ENCODE data around the gene LPA.
"Not testable (repeated sequence)": the region's sequence is repeated elsewhere in the genome, so short reads cannot be mapped to it uniquely, and the experiment has no call there.

Gene LPA

GRCh38 chr6:160691617-160692016 is 27.5 kb upstream of the LPA start:
- Histone ChIP-seq H3K9me3 (ENCODE audit: control insufficient read depth in 5 of 5, low read length in 5 of 5) (no peaks in the 10 kb centered on the region), H3K9ac (ENCODE audit: low read length in 5 of 5) (no peak overlapping the region), H3K36me3 (ENCODE audit: control insufficient read depth in 5 of 5, insufficient read depth in 5 of 5, low read length in 5 of 5) (no peaks in the 10 kb centered on the region), H3K27ac (ENCODE audit: low read depth, low read length) (no peak overlapping the region), H3K4me1 (ENCODE audit: control insufficient read depth in 5 of 5, insufficient read depth in 5 of 5, low read length in 5 of 5) (no peaks in the 10 kb centered on the region), H3K4me3 (ENCODE audit: low read depth in 1 of 5, low read length in 5 of 5) (no peak overlapping the region), H3K27me3 (ENCODE audit: control insufficient read depth in 5 of 5, insufficient read depth in 4 of 5, low read length in 5 of 5) (no peaks in the 10 kb centered on the region)

GRCh38 chr6:160690458-160690857 is 26.4 kb upstream of the LPA start:
- no peak overlapping the region for H3K9ac ChIP-seq (ENCODE audit: low read length in 5 of 5)
- H3K27me3 ChIP-seq (ENCODE audit: control insufficient read depth in 5 of 5, insufficient read depth in 4 of 5, low read length in 5 of 5), result no peaks in the 10 kb centered on the region
- H3K27ac ChIP-seq (ENCODE audit: low read depth, low read length), result no peak overlapping the region
- H3K4me3 ChIP-seq (ENCODE audit: low read depth in 1 of 5, low read length in 5 of 5), result no peak overlapping the region
- H3K36me3 ChIP-seq (ENCODE audit: control insufficient read depth in 5 of 5, insufficient read depth in 5 of 5, low read length in 5 of 5), result no peaks in the 10 kb centered on the region
- H3K4me1 ChIP-seq (ENCODE audit: control insufficient read depth in 5 of 5, insufficient read depth in 5 of 5, low read length in 5 of 5), result no peaks in the 10 kb centered on the region
- H3K9me3 ChIP-seq (ENCODE audit: control insufficient read depth in 5 of 5, low read length in 5 of 5), result no peaks in the 10 kb centered on the region

GRCh38 chr6:160685762-160686450 is 21.8 kb upstream of the LPA start:
- H3K9me3 ChIP-seq (ENCODE audit: control insufficient read depth in 5 of 5, low read length in 5 of 5), result no peaks in the 10 kb centered on the region
- no peaks in the 10 kb centered on the region for H3K36me3 ChIP-seq (ENCODE audit: control insufficient read depth in 5 of 5, insufficient read depth in 5 of 5, low read length in 5 of 5)
- H3K4me1 ChIP-seq (ENCODE audit: control insufficient read depth in 5 of 5, insufficient read depth in 5 of 5, low read length in 5 of 5), result no peaks in the 10 kb centered on the region
- no peak overlapping the region for H3K9ac ChIP-seq (ENCODE audit: low read length in 5 of 5)
- H3K27me3 ChIP-seq (ENCODE audit: control insufficient read depth in 5 of 5, insufficient read depth in 4 of 5, low read length in 5 of 5), result no peaks in the 10 kb centered on the region
- no peak overlapping the region for H3K27ac ChIP-seq (ENCODE audit: low read depth, low read length)
- no peak overlapping the region for H3K4me3 ChIP-seq (ENCODE audit: low read depth in 1 of 5, low read length in 5 of 5)

- H3K27ac ChIP-seq (ENCODE audit: low read depth, low read length); H3K9me3 ChIP-seq (ENCODE audit: control insufficient read depth in 5 of 5, low read length in 5 of 5); H3K4me1 ChIP-seq (ENCODE audit: control insufficient read depth in 5 of 5, insufficient read depth in 5 of 5, low read length in 5 of 5); H3K9ac ChIP-seq (ENCODE audit: low read length in 5 of 5); H3K4me3 ChIP-seq (ENCODE audit: low read depth in 1 of 5, low read length in 5 of 5); H3K36me3 ChIP-seq (ENCODE audit: control insufficient read depth in 5 of 5, insufficient read depth in 5 of 5, low read length in 5 of 5); H3K27me3 ChIP-seq (ENCODE audit: control insufficient read depth in 5 of 5, insufficient read depth in 4 of 5, low read length in 5 of 5): not testable (repeated sequence)
Observed at GRCh38 chr6:160685101-160685761, 21.2 kb upstream of the LPA start.

- Histone ChIP-seq H3K9ac (ENCODE audit: low read length in 5 of 5) (no peak overlapping the region), H3K27ac (ENCODE audit: low read depth, low read length) (no peak overlapping the region), H3K4me3 (ENCODE audit: low read depth in 1 of 5, low read length in 5 of 5) (no peak overlapping the region)
Observed at GRCh38 chr6:160679402-160679769, 15.3 kb upstream of the LPA start.

GRCh38 chr6:160678744-160679401 is 14.8 kb upstream of the LPA start:
- H3K4me1 ChIP-seq (ENCODE audit: control insufficient read depth in 5 of 5, insufficient read depth in 5 of 5, low read length in 5 of 5), result peaks cover 0 to 5% (median 0%) of the 10 kb centered on the region in 5 donors

More at GRCh38 chr6:160679402-160679769, 15.3 kb upstream of the LPA start:
- peaks cover 0 to 5% (median 0%) of the 10 kb centered on the region in 5 donors for H3K4me1 ChIP-seq (ENCODE audit: control insufficient read depth in 5 of 5, insufficient read depth in 5 of 5, low read length in 5 of 5)
- H3K36me3 ChIP-seq (ENCODE audit: control insufficient read depth in 5 of 5, insufficient read depth in 5 of 5, low read length in 5 of 5), result no peaks in the 10 kb centered on the region
- H3K9me3 ChIP-seq (ENCODE audit: control insufficient read depth in 5 of 5, low read length in 5 of 5), result no peaks in the 10 kb centered on the region
- H3K27me3 ChIP-seq (ENCODE audit: control insufficient read depth in 5 of 5, insufficient read depth in 4 of 5, low read length in 5 of 5), result peaks cover 0 to 7% (median 0%) of the 10 kb centered on the region in 5 donors

GRCh38 chr6:160678230-160678629 is 14.2 kb upstream of the LPA start:
- H3K4me1 ChIP-seq (ENCODE audit: control insufficient read depth in 5 of 5, insufficient read depth in 5 of 5, low read length in 5 of 5), result peaks cover 0 to 5% (median 0%) of the 10 kb centered on the region in 5 donors
- no peak overlapping the region for H3K4me3 ChIP-seq (ENCODE audit: low read depth in 1 of 5, low read length in 5 of 5)
- no peak overlapping the region for H3K9ac ChIP-seq (ENCODE audit: low read length in 5 of 5)
- no peaks in the 10 kb centered on the region for H3K36me3 ChIP-seq (ENCODE audit: control insufficient read depth in 5 of 5, insufficient read depth in 5 of 5, low read length in 5 of 5)
- peaks cover 0 to 7% (median 0%) of the 10 kb centered on the region in 5 donors for H3K27me3 ChIP-seq (ENCODE audit: control insufficient read depth in 5 of 5, insufficient read depth in 4 of 5, low read length in 5 of 5)
- H3K27ac ChIP-seq (ENCODE audit: low read depth, low read length), result no peak overlapping the region
- no peaks in the 10 kb centered on the region for H3K9me3 ChIP-seq (ENCODE audit: control insufficient read depth in 5 of 5, low read length in 5 of 5)

More at GRCh38 chr6:160678744-160679401, 14.8 kb upstream of the LPA start:
- Histone ChIP-seq H3K9me3 (ENCODE audit: control insufficient read depth in 5 of 5, low read length in 5 of 5) (no peaks in the 10 kb centered on the region), H3K36me3 (ENCODE audit: control insufficient read depth in 5 of 5, insufficient read depth in 5 of 5, low read length in 5 of 5) (no peaks in the 10 kb centered on the region), H3K9ac (ENCODE audit: low read length in 5 of 5) (no peak overlapping the region), H3K4me3 (ENCODE audit: low read depth in 1 of 5, low read length in 5 of 5) (no peak overlapping the region), H3K27ac (ENCODE audit: low read depth, low read length) (no peak overlapping the region), H3K27me3 (ENCODE audit: control insufficient read depth in 5 of 5, insufficient read depth in 4 of 5, low read length in 5 of 5) (peaks cover 0 to 7% (median 0%) of the 10 kb centered on the region in 5 donors)

GRCh38 chr6:160676418-160676817 is 12.3 kb upstream of the LPA start:
- not testable (repeated sequence) for H3K27ac ChIP-seq (ENCODE audit: low read depth, low read length); H3K4me1 ChIP-seq (ENCODE audit: control insufficient read depth in 5 of 5, insufficient read depth in 5 of 5, low read length in 5 of 5); H3K9ac ChIP-seq (ENCODE audit: low read length in 5 of 5); H3K36me3 ChIP-seq (ENCODE audit: control insufficient read depth in 5 of 5, insufficient read depth in 5 of 5, low read length in 5 of 5); H3K27me3 ChIP-seq (ENCODE audit: control insufficient read depth in 5 of 5, insufficient read depth in 4 of 5, low read length in 5 of 5); H3K4me3 ChIP-seq (ENCODE audit: low read depth in 1 of 5, low read length in 5 of 5); H3K9me3 ChIP-seq (ENCODE audit: control insufficient read depth in 5 of 5, low read length in 5 of 5)

GRCh38 chr6:160668589-160668988 is 4.5 kb upstream of the LPA start:
- H3K27me3 ChIP-seq (ENCODE audit: control insufficient read depth in 5 of 5, insufficient read depth in 4 of 5, low read length in 5 of 5), result no peaks in the 10 kb centered on the region
- H3K27ac ChIP-seq (ENCODE audit: low read depth, low read length), result no peak overlapping the region
- no peaks in the 10 kb centered on the region for H3K4me1 ChIP-seq (ENCODE audit: control insufficient read depth in 5 of 5, insufficient read depth in 5 of 5, low read length in 5 of 5)
- H3K9ac ChIP-seq (ENCODE audit: low read length in 5 of 5), result no peak overlapping the region
- H3K9me3 ChIP-seq (ENCODE audit: control insufficient read depth in 5 of 5, low read length in 5 of 5), result peaks cover 0 to 5% (median 0%) of the 10 kb centered on the region in 5 donors
- no peaks in the 10 kb centered on the region for H3K36me3 ChIP-seq (ENCODE audit: control insufficient read depth in 5 of 5, insufficient read depth in 5 of 5, low read length in 5 of 5)
- H3K4me3 ChIP-seq (ENCODE audit: low read depth in 1 of 5, low read length in 5 of 5), result no peak overlapping the region
